ENCODE measurements around the gene SEL1L3.

The SEL1L3 gene

DNA sequence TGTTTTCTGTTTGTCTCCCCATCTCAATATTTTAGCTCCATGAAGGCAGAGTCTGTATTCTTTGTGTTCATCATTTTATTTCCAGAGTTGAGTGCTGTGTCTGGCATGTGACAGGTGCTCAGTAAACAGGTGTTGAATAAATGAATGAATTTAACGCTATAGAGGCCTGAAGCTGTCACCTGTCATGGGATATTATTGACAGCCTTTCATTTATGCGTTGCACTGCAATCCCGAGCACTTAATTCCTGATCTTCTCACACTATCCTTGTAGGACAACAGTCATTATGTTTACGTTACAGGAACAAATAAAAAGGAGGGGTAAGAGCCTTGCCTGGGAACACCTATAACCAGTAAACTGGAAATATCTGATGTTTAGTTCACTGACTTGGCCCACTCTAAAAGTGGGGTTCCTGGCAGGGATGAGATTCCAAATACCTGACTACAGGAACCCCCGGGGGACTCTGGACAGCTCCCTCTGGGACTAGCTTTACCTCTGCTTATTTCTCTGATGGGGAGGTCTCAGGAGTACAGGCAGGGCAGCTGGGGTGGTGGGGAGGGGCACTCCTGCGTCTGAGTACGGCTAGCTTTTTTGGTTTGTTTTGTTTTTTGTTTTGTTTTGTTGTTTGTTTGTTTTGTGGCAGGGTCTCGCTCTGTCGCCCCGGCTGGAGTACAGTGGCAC is 36.6 kb downstream of the SEL1L3 start:
- TF ChIP-seq, protein P1, sequence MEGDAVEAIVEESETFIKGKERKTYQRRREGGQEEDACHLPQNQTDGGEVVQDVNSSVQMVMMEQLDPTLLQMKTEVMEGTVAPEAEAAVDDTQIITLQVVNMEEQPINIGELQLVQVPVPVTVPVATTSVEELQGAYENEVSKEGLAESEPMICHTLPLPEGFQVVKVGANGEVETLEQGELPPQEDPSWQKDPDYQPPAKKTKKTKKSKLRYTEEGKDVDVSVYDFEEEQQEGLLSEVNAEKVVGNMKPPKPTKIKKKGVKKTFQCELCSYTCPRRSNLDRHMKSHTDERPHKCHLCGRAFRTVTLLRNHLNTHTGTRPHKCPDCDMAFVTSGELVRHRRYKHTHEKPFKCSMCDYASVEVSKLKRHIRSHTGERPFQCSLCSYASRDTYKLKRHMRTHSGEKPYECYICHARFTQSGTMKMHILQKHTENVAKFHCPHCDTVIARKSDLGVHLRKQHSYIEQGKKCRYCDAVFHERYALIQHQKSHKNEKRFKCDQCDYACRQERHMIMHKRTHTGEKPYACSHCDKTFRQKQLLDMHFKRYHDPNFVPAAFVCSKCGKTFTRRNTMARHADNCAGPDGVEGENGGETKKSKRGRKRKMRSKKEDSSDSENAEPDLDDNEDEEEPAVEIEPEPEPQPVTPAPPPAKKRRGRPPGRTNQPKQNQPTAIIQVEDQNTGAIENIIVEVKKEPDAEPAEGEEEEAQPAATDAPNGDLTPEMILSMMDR (IDR thresholded peaks at IDR 0.05; ENCODE audit: low read depth, low read length) = no peak
- Histone ChIP-seq H3K36me3 (no peaks in the 10 kb centered on the region; the same call in none of the 2 replicates), H3K27me3 (ENCODE audit: insufficient read depth, low read depth, severe bottlenecking) (no peaks in the 10 kb centered on the region), H3K4me3 (ENCODE audit: low read depth, low read length) (no peak overlapping the region), H3K27ac (peak overlapping the region; percentile 19), H3K9me3 (ENCODE audit: severe bottlenecking) (no peaks in the 10 kb centered on the region)
- DNase-seq = no peak

DNA sequence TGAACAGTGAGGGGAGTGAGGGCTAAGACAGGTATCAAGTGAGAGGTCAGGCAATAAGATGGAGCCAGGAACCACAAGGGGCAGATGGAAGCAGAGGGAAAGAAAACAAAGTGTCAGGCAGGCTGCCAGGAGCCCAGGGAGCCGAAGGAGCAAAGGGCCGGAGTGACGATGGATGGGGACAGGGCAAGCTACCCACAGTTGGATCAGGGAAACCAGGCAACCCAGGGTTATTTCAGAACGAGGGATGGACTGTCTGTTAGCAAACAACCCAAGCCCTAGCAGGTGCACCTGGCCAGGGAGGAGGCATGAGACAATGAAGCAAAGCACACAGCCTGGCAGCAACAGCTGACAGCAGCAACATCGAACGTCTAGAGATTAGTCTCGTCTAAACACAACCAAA is 39.2 kb downstream of the SEL1L3 start:
- DNase-seq = no peak

DNA sequence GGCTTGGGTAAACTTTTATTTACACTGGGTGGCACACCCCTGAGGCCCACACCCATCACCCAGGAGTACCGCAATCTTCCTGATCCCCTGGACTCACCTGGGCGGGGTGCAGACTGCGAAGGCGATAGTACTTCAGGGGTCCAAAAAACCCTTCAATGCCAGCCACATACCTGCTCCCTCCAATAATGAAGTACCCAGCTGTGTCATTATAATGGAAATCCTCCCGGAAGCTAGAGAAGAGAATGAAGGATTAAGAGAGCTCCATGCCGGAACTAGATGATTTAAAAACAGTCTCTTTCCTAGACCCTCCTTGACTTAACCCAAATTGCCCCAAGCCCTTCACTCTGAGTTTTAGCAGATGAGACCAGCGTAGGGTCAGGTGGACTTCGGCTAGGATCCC is 40.9 kb downstream of the SEL1L3 start:
- TF ChIP-seq, protein P1 (IDR thresholded peaks at IDR 0.05; ENCODE audit: low read depth, low read length) = no peak
- Histone ChIP-seq H3K36me3 (peaks cover 23% of the 10 kb centered on the region), H3K4me3 (ENCODE audit: low read depth, low read length) (no peak overlapping the region), H3K27ac (peak overlapping the region; percentile 15; the same call in 1 of the 2 replicates), H3K9me3 (ENCODE audit: severe bottlenecking) (no peaks in the 10 kb centered on the region), H3K27me3 (ENCODE audit: insufficient read depth, low read depth, severe bottlenecking) (no peaks in the 10 kb centered on the region)
- no peak for DNase-seq

More for the DNA sequence above, 39.2 kb downstream of the SEL1L3 start:
- Histone ChIP-seq H3K27me3 (ENCODE audit: insufficient read depth, low read depth, severe bottlenecking) (no peaks in the 10 kb centered on the region), H3K4me3 (ENCODE audit: low read depth, low read length) (no peak overlapping the region), H3K27ac (no peak overlapping the region), H3K9me3 (ENCODE audit: severe bottlenecking) (no peaks in the 10 kb centered on the region), H3K36me3 (peaks cover 16% of the 10 kb centered on the region)
- TF ChIP-seq, protein P1 (IDR thresholded peaks at IDR 0.05; ENCODE audit: low read depth, low read length) = no peak

- Histone ChIP-seq H3K27ac (no peak overlapping the region), H3K36me3 (peaks cover 24% of the 10 kb centered on the region), H3K27me3 (ENCODE audit: insufficient read depth, low read depth, severe bottlenecking) (no peaks in the 10 kb centered on the region), H3K4me3 (ENCODE audit: low read depth, low read length) (no peak overlapping the region), H3K9me3 (ENCODE audit: severe bottlenecking) (no peaks in the 10 kb centered on the region)
- TF ChIP-seq, protein P1 (IDR thresholded peaks at IDR 0.05; ENCODE audit: low read depth, low read length) = no peak
- DNase-seq = no peak
Measured at GRCh38 chr4:25821267-25821666, 41.5 kb downstream of the SEL1L3 start.

- DNase-seq = no peak
- H3K4me3 ChIP-seq (ENCODE audit: low read depth, low read length) = no peak overlapping the region
- no peaks in the 10 kb centered on the region for H3K9me3 ChIP-seq (ENCODE audit: severe bottlenecking)
- peaks cover 26% of the 10 kb centered on the region for H3K36me3 ChIP-seq
- no peak overlapping the region for H3K27ac ChIP-seq
- no peaks in the 10 kb centered on the region for H3K27me3 ChIP-seq (ENCODE audit: insufficient read depth, low read depth, severe bottlenecking)
- TF ChIP-seq, protein P1 (IDR thresholded peaks at IDR 0.05; ENCODE audit: low read depth, low read length) = no peak
Measured at GRCh38 chr4:25818876-25819275, 43.9 kb downstream of the SEL1L3 start.

All from WERI-Rb-1 (cell line).